GM19043 (cell line): ENCODE measurements around the gene TMEM11.

Source experiments
- ATAC-seq: cut with Tn5 transposase; IDR thresholded peaks from one replicate; pipeline ENCODE4 v1.9.1; 2021; ENCODE audit warnings: low read depth; ENCODE audit not compliant: unreplicated experiment

Gene TMEM11

DNA sequence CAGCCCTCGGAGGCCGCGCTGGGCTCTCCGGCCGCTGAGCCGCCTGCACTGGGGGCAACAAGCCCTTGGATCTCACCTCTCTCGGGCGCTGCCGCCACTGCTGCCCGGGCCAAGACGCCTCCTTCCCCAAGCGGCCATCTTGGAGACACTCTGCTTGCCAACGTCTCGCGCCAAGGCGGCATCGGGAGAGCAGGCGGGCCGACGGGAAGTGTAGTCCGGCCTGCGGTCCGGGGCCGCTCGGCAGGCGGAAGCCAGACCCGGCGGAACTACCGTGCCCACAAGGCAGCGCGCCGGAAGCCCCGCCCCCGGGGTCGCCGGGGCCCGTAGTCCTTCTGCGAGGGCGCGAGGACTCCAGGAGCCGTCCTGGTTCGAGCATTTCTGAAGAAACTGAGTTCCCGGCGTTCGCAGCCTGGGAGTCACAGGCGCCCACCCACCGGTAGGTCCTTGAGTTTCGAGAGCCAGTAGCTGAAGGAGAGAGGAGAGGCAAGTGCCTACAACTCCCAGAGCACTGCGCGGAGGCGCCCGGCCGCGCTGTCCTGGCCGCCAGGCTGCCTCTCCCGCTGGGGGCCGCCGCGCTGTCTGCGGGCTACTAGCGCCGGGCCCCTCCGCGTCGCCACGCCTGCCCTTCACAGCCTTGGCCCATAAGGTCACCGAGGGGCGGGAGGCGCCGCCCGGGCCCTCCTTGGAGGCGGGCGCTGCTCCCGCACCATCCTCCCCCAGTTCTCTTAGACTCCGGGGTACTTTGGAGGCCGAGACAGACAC, at the start of gene TMEM11:
Gene TMEM11, minus strand, starts transcription at position 147 of the 762 bp plus-strand sequence. Its CDS starts 9 bp downstream, at position 138.
- ATAC-seq = peak; percentile 82

DNA sequence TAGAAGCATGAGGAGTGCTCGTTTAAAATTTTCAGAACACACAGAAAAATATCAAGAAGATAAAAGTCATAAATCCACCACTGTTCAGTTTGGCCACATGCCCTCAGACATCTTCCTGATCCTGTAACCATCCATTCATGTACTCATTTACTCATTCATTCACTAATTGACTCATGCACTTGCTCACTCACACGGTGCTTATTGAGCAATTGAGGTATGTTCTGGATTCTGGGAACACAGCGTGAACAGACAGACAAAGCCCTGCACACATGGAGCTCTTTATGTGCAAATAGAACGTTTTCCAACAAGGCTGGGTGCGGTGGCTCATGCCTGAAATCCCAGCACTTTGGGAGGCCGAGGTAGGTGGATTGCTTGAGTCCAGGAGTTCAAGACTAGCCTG, 49.4 kb upstream of the TMEM11 start:
- no peak for ATAC-seq

DNA sequence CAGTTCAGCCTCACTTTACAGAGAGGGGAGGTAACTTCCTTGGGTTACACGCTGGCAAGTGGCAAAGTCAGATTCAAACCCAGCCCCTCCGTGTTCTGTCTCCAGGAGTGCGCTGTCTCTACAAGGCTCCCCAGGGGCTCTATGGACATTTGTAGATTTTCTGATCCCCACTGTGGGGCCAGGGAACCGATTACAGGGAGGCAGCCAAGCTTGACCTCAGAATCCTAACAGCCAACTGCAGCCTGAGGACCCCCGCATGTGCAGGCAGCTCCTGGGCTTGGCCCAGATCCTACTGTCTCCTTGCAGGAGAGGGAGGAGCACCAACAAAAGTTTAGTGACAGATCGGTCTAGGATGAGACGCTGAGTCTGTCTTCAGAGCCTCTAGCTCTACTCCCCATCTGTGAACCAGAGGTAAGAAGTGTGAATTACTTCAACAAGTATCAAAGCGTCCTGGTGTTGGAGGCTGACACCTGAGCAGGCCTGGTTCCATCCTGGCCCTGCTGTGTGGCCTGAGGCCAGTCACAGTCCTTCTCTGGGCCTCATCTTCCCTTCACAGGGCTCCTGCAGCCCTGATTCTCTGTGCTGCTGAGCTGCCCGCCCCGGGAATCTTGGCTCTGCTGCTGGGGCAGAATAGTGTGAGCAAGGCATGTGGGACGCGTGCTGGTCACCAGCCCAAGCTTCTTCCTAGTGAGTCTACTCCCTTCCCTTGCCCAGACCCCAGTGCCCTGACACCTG, 48.5 kb upstream of the TMEM11 start:
- ATAC-seq = no peak

GRCh38 chr17:21258593-21258992, 44.6 kb upstream of the TMEM11 start:
- no peak for ATAC-seq

- no peak for ATAC-seq
These were observed 39.9 kb upstream of the TMEM11 start for GRCh38 chr17:21253646-21254441.

DNA sequence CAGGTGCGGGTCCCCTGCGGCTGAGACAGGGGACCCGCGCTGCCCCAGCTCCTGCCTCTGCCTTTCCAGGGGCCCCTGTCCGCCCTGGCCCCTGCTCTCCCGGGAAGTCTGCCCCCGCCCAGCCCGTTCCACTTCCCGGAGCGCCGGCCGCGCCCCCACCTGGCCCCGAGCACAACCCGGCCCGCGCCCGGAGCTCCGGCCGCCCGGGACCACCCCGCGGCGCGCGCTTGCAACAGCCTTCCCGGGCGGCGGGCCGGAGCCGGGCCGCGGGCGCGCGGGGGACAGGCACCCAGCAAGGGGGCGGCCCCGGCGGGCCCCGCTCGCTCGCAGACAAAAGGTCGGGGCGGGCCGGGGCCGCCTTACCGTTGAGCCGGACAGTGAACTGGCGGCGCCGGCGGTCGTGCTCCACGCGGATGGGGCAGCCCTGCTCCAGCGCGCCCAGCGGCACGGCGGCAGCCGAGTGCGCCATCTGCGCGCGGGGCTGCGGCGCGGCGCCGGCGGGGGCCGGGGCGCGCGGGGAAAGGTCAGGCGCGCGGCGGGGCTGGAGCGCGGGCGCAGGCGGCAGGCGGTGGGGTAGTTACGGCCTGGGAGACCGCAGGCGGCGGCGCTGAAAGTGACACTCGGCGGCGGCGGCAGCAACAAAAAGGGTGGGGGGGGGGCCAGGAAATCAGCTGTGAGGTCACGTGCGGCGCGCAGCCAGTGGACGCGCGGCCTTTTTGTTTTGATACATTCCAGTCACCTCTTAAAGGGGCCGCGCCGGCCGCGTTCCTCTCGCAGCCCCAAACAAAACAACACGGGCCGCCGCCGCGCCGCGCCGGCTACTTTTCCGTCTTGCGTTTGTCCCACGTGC, 39.1 kb upstream of the TMEM11 start, which contains the start of gene NATD1:
Gene NATD1, minus strand, starts transcription at position 615 of the 850 bp plus-strand sequence. Its CDS starts 146 bp downstream, at position 469.
- ATAC-seq = peak; percentile 75

DNA sequence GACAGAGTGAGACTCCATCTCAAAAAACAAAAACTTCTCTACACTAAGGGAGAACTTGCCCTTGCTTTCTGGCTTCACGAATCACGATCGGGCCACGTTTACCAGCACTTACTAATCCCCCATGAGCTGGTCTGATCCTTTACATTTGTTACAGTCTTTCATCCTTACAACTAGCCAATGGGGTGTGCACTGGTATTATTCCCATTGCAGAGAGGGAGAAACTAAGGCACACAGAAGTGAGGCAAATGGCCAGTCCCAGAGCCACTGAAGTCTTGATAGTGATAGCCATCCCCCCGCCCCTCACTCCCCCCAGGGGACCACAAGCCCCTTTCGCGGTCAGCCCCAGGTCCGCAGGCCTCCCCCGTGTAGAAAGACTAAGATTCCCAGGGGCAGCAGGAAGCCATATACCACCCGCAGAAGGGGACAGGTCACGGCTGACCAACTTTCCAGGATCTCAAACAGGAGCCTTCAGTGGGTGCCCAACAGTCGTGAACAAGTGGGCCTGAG, 38.4 kb upstream of the TMEM11 start:
- no peak for ATAC-seq

DNA sequence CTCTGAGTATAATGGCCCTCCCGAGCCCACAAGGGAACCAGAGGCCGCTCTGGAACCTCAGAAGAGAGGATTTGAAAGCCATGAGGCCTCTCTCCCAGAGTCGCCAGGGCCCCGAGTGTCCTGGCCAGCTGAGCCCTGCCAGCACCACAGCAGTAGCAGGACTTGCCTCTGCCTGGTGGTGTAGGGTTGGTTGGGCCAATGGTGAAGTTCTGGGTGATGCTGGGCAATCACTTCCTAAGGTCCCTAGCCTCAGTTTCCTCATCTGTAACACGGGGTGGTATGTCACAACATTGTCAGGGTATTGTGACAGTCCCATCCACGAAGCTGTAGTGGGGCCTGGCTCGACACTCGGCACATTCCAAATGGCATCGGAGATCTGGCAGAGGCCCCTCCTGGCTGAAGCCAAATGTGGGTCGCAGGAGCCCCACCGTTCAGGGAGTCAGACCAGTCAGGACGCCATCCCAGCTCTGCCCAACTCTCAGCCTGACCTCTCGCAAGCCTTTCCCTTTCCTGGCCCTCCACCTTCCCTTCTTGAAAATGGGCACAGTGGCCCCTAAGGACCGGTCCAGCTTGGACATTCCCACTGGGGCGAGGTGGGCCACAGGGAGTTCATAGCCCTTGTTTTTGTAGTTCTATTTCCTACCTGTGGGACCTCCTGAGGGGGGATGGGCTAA, 37.5 kb upstream of the TMEM11 start:
- ATAC-seq = no peak

DNA sequence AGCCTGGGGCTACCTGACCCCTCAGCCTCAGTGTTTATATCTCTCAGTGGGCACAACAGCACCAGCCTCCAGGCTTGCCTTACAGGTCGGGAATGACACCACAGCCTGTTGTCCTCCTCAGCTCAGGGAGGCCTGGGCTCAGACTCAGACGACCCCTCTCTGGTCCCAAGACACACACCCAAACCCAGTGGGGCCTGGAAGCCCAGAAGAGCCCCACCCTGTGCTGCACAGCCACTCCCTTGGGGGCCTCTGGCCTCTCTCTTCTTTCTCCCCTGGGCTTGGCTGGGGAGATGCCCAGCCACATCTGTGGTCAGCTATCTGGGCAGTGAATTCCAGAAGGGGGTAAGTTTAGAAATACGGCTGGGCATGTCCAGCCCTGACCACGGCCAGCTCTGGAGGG, 36.9 kb upstream of the TMEM11 start:
- ATAC-seq = no peak

- ATAC-seq = no peak
These were observed 36.2 kb upstream of the TMEM11 start for GRCh38 chr17:21249920-21250703.

DNA sequence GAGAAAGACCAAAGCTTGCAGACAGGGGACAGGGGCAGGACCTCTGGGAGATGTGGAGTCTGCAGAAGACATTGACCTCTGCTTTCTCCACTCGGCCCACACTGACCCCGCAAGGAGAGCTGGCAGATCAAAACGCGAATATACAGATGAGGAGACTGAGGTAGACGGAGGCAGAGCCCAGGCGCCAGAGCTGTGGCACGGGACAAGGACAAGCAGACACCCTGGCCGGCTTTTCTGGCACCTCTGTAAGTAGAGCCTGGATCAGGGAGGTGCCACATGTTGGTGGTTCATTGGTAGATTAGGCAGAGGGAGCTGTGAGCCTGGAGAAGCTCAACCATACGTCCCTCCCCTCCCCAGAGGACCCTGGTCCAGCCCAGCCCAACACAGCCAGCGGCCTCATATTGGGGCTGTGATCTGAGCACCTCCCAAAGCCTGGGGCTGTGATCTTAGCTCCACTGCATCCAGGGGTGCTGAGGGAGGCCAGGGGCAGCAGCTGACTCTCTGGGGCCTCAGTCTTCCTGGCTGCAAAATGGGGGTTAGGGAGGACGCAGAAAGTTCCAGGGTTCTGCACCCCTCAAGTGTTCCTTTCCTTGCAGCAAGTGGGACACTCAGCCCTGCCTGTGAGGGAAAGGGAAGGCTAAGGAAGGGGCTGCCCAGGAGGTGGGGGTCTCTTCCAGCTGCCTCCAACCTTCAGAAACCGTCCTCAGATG, 35.3 kb upstream of the TMEM11 start:
- ATAC-seq = no peak

GRCh38 chr17:21248500-21248899, 34.5 kb upstream of the TMEM11 start:
- no peak for ATAC-seq

DNA sequence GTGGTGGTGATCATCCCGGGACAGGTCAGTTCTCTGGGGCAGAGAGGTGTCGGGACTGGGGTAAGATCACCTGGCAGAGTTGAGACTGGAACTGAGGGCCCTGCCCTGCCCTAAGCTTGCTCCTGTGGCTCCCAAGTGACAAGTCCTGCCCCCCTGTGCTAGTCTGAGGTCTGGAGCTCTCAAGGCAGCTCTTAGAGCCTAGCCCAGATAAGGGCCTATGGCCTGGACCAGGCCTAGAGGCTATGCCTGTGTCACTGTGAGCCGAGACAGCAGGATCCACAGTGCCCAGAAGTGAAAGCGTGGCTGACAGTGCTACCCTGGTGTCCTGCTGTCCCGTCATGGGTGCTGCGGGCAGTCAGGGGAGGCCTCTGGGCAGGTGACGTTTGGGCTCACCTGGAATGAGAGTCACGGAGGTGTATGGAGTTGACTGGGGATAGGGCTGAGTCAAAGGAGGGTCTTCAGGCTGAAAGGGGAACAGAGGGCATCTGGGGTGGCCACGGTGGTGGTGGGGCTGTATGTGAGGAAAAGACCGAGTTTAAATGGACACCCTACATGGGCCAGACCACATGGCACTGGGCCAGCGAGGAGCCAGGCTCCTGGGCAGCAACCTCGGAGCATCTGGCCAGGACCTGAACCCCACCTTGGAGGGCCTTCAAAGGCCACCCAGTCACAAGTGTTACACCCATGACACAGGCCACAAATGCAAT, 33.7 kb upstream of the TMEM11 start:
- no peak for ATAC-seq

- no peak for ATAC-seq
These were observed 32.7 kb upstream of the TMEM11 start for GRCh38 chr17:21246698-21247097.

DNA sequence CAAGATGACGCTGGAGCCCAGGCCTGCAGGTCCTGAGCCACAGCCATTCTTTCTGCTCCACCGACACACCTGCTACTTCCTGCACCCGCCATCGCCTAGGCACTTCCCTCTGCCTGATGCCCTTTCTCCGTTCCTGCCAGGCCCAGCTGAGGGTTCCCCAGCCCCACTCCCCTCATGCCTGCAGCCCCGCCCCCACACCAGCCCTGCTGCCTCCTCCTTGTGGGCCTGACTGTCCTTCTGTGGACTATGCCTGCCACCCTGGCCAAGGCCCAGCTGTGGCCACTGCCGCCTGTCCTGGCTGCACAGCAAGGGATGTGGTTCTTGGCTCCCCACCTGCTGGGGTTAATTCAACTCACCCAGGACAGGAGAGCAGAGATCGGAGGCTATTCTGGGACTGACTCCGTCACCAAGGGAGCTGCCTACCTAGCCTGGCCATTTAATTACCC, 31.7 kb upstream of the TMEM11 start:
- no peak for ATAC-seq

GRCh38 chr17:21243516-21244303, 29.7 kb upstream of the TMEM11 start:
- ATAC-seq = no peak
